D721Med (cell line): ENCODE results near the gene PRSS22.

Source experiments
- DNase-seq: peaks from one replicate; pipeline ENCODE4 v3.0.0; 2011; ENCODE audit warnings: low spot score; ENCODE audit not compliant: insufficient read length
- FAIRE-seq: peaks from 2 replicates; lab custom pipeline; 2011; peaks lifted over from hg19 to GRCh38; lab: Jason Lieb, UNC
- CTCF ChIP-seq: IDR thresholded peaks from 2 replicates; pipeline ENCODE4 v1.5.1; 2012; ENCODE audit warnings: mild to moderate bottlenecking, control low read depth; ENCODE audit not compliant: insufficient read depth; ENCODE audit errors: missing control alignments

PRSS22 gene

GRCh38 chr16:2879854-2880508 lies 22.0 kb upstream of the PRSS22 start:
- TF ChIP-seq CTCF, result no peak
- no peak for FAIRE-seq
- no peak for DNase-seq

- FAIRE-seq (no peak), DNase-seq (no peak)
- TF ChIP-seq CTCF, result peak; percentile 73
These were observed 17.0 kb upstream of the PRSS22 start for GRCh38 chr16:2874912-2875362.

- TF ChIP-seq CTCF, result no peak
- no peak for DNase-seq
- FAIRE-seq, result no peak
These were observed 16.3 kb upstream of the PRSS22 start for GRCh38 chr16:2874032-2874911.

GRCh38 chr16:2871926-2872325 lies 14.0 kb upstream of the PRSS22 start:
- FAIRE-seq (no peak), DNase-seq (no peak)

GRCh38 chr16:2867987-2868789 lies 10.2 kb upstream of the PRSS22 start:
- TF ChIP-seq CTCF, result peak; percentile 81
- no peak for FAIRE-seq
- DNase-seq, result peak; percentile 96

More at GRCh38 chr16:2871926-2872325, 14.0 kb upstream of the PRSS22 start:
- TF ChIP-seq CTCF, result no peak

- TF ChIP-seq CTCF, result no peak
- FAIRE-seq, result no peak
- DNase-seq, result no peak
These were observed 9.7 kb upstream of the PRSS22 start for GRCh38 chr16:2867661-2867986.
